Stimulated activated memory B cell treated with anti-CD40 and anti-IgM and Interleukin-4, amounts not matched to agents 10 μg/mL and 1 μg/mL and 100 μg/mL, for 72 hours (primary cell): ENCODE measurements around the gene PNPLA6.
A peak's percentile ranks its signal among the peaks of the same experiment; 100 is the strongest.

ENCODE experiments used
- ATAC-seq: fragments of 150-1000 bp; cut with Tn5 transposase; 2 replicates; pipeline ENCODE4 v1.10.0; 2021
- H3K27ac Mint-ChIP-seq: one replicate; pipeline ENCODE4 v1.8.0; 2022; ENCODE audit warnings: mild to moderate bottlenecking, mixed read lengths
- H3K27me3 Mint-ChIP-seq: one replicate; pipeline ENCODE4 v1.8.0; 2022; ENCODE audit warnings: mixed read lengths
- H3K36me3 Mint-ChIP-seq: one replicate; pipeline ENCODE4 v1.8.0; 2022; ENCODE audit warnings: mixed read lengths
- H3K4me1 Mint-ChIP-seq: one replicate; pipeline ENCODE4 v1.8.0; 2022; ENCODE audit warnings: mixed read lengths
- H3K4me3 Mint-ChIP-seq: one replicate; pipeline ENCODE4 v1.8.0; 2022; ENCODE audit warnings: mild to moderate bottlenecking, moderate library complexity, mixed read lengths
- H3K9me3 Mint-ChIP-seq: one replicate; pipeline ENCODE4 v1.8.0; 2022; ENCODE audit warnings: mixed read lengths

The PNPLA6 gene

DNA sequence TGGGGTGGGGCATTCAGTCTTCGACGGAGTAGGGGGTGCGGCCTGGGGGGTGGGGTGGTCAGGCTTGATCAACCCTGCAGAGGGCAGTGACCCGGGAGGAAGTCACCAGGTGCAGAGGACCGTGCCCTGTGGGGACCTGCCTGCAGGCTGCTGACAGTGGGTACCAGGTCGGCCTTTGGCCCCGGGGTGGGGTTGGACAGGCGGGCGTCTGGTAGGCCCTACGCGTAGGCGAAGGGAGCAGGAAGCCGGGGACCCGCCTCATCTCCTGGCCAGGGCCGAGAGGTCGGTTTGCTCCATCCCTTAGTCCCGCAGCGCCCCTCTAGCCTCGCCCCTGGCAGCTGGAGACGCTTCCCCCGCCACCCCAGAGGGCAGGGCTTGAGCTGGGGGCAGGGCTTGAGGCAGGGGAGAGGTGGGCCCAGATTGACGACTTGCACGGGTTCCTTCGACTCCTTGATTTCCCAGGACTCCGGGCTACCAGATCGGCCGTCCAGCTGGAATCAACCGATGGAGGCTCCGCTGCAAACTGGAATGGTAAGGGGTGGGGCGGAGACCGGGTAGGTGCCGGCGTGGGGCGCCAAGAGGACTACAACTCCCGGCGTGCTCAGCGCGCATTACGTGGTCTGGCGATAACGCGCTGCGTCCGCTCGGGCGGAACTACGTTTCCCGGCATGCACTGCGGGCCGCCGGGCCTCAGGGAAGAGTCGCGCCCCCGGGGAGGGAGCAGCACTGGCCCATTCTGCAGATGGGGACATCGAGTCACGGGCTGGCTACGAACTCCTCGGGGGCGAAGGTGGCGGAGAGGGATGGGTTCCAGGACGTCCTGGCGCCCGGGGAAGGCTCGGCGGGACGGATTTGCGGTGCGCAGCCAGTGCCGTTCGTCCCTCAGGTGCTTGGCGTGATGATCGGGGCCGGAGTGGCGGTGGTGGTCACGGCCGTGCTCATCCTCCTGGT lies at the start of gene PNPLA6:
Gene PNPLA6 (plus strand): TSS at position 671 of the 951 bp plus-strand sequence. CDS start 72 bp downstream, at position 743.
- Mint-ChIP-seq H3K27ac (peak within 1 kb of the TSS; percentile 90), H3K4me3 (peak within 1 kb of the TSS; percentile 95), H3K36me3 (peaks cover 21% of the 10 kb centered on the region), H3K27me3 (no peaks in the 10 kb centered on the region), H3K9me3 (no peaks in the 10 kb centered on the region), H3K4me1 (peaks cover 36% of the 10 kb centered on the region)
- ATAC-seq = peak; percentile 86

GRCh38 chr19:7486923-7487322 lies 48.6 kb upstream of the PNPLA6 start:
- H3K9me3 Mint-ChIP-seq = no peaks in the 10 kb centered on the region
- no peaks in the 10 kb centered on the region for H3K36me3 Mint-ChIP-seq
- ATAC-seq = no peak
- peaks cover 8% of the 10 kb centered on the region for H3K4me1 Mint-ChIP-seq
- no peak overlapping the region for H3K4me3 Mint-ChIP-seq
- H3K27me3 Mint-ChIP-seq = peaks cover 9% of the 10 kb centered on the region
- no peak overlapping the region for H3K27ac Mint-ChIP-seq

- peak within 1 kb of the TSS; percentile 76 for H3K27ac Mint-ChIP-seq
- H3K9me3 Mint-ChIP-seq = no peaks in the 10 kb centered on the region
- peak; percentile 97 for ATAC-seq
- H3K36me3 Mint-ChIP-seq = no peaks in the 10 kb centered on the region
- peak within 1 kb of the TSS; percentile 79 for H3K4me3 Mint-ChIP-seq
- H3K4me1 Mint-ChIP-seq = no peaks in the 10 kb centered on the region
- peaks cover 11% of the 10 kb centered on the region for H3K27me3 Mint-ChIP-seq
Measured at GRCh38 chr19:7488736-7489353, 46.7 kb upstream of the PNPLA6 start, which contains the start of gene PEX11G. Gene PEX11G (minus strand): TSS chr19:7489035. CDS start chr19:7489010, 25 bp downstream.

GRCh38 chr19:7489609-7490044 lies 45.9 kb upstream of the PNPLA6 start:
- H3K27ac Mint-ChIP-seq = peak overlapping the region; percentile 76
- no peaks in the 10 kb centered on the region for H3K9me3 Mint-ChIP-seq

DNA sequence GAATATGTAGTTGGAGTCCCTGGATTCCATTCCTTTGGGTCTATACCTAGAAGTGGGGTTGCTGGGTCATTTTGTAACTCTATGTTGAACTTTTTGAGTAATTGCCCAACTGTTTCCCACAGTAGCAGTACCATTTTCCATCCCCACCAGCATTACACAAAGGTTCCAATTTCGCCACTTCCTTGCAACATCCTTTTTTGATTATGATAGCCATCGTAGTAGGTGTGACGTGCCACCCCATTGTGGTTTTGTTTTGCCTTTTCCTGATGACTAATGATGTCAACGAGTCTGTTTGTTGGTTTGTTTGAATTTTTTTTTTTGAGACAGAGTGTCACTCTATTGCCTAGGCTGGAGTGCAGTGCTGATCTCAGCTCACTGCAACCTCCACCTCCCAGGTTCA lies 43.4 kb upstream of the PNPLA6 start:
- peaks cover 20% of the 10 kb centered on the region for H3K27me3 Mint-ChIP-seq
- H3K27ac Mint-ChIP-seq = no peak overlapping the region
- H3K4me3 Mint-ChIP-seq = no peak overlapping the region
- H3K36me3 Mint-ChIP-seq = no peaks in the 10 kb centered on the region
- no peaks in the 10 kb centered on the region for H3K4me1 Mint-ChIP-seq
- no peaks in the 10 kb centered on the region for H3K9me3 Mint-ChIP-seq
- ATAC-seq = no peak

More at GRCh38 chr19:7489609-7490044, 45.9 kb upstream of the PNPLA6 start:
- Mint-ChIP-seq H3K36me3 (no peaks in the 10 kb centered on the region), H3K27me3 (peaks cover 11% of the 10 kb centered on the region), H3K4me3 (peak overlapping the region; percentile 53), H3K4me1 (no peaks in the 10 kb centered on the region)
- ATAC-seq = no peak

- ATAC-seq = no peak
- H3K4me3 Mint-ChIP-seq = no peak overlapping the region
- peaks cover 24% of the 10 kb centered on the region for H3K27me3 Mint-ChIP-seq
- no peaks in the 10 kb centered on the region for H3K4me1 Mint-ChIP-seq
- no peaks in the 10 kb centered on the region for H3K36me3 Mint-ChIP-seq
- no peak overlapping the region for H3K27ac Mint-ChIP-seq
- no peaks in the 10 kb centered on the region for H3K9me3 Mint-ChIP-seq
Measured at GRCh38 chr19:7492558-7492957, 43.0 kb upstream of the PNPLA6 start.

DNA sequence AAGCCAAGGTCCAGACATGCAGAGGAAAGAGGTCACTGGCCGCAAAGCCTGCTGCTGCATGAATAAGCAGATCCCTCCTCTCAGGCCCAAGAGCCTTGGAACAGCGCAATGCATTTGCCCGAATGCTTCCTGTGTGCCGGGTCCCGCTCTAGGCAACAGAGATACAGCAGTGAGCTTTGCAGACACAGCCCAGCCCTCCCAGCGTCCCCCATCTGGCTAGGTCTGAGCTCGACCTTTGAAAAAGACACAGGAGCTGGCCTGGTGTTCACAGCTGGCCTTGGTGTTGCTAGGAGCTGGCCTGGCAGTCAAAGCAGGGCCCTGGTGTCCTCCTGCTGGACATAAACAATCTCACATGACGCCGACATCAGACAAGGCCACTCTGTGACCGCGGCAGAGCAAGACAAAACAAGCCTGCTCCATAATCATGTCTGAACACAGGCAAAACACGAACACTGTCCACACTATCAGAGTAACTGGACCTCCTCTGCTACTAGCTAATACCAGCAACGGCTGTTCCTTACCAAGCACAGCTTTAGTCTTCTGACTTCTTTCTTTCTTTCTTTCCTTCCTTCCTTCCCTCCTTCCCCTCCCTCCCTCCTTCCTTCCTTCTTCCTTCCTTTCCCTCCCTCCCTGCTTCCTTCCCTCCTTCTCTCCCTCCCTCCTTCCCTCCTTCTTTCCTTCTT lies 41.0 kb upstream of the PNPLA6 start:
- Mint-ChIP-seq H3K27ac (no peak overlapping the region), H3K36me3 (no peaks in the 10 kb centered on the region), H3K4me3 (no peak overlapping the region), H3K4me1 (peaks cover 10% of the 10 kb centered on the region), H3K9me3 (no peaks in the 10 kb centered on the region), H3K27me3 (peaks cover 43% of the 10 kb centered on the region)
- no peak for ATAC-seq

DNA sequence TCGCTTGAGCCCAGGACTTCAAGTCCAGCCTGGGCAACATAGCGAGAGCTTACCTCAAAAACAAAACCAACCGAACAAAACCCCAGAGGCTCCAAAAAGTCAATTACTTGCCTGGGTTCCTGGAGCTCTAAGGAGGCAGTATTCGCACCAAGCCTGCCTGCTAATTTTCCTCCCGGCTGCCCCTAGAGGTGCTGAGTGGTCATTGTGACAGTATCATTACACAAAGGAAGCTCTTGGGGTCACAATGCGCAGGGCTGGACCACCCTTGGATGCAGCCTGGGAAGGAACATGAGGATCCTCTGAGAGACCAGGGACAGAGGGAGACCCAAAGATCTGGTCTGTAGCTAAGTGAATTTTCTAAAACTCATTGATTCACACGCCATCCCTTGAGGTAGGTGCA lies 38.2 kb upstream of the PNPLA6 start:
- no peaks in the 10 kb centered on the region for H3K36me3 Mint-ChIP-seq
- H3K4me3 Mint-ChIP-seq = no peak overlapping the region
- H3K4me1 Mint-ChIP-seq = peaks cover 18% of the 10 kb centered on the region
- H3K27me3 Mint-ChIP-seq = peaks cover 64% of the 10 kb centered on the region
- no peak overlapping the region for H3K27ac Mint-ChIP-seq
- no peak for ATAC-seq
- no peaks in the 10 kb centered on the region for H3K9me3 Mint-ChIP-seq

GRCh38 chr19:7500811-7501450 lies 34.6 kb upstream of the PNPLA6 start:
- Mint-ChIP-seq H3K4me1 (peaks cover 24% of the 10 kb centered on the region), H3K9me3 (no peaks in the 10 kb centered on the region), H3K27me3 (peaks cover 74% of the 10 kb centered on the region), H3K36me3 (no peaks in the 10 kb centered on the region), H3K4me3 (peak overlapping the region; percentile 70), H3K27ac (no peak overlapping the region)
- no peak for ATAC-seq

DNA sequence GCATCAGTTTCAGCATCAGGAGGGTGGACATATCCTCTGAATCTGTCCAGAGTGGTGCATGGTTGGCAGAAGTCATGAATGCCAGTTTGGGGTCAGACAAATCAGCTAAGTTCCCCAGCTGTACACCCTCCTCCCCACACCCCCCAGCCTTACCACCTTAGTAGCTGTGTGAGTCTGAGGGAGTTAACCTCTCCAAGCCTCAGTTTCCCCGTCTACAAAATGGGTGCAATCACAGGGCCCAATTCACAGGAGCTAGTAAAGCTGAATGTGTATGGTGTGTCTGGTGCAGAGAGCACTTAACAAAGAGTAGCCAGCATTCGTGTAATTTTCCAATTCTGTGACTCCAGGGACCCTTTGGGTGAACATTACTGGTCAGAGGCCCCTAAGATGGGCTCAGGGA lies 33.0 kb upstream of the PNPLA6 start:
- no peak for ATAC-seq
- peaks cover 6% of the 10 kb centered on the region for H3K36me3 Mint-ChIP-seq
- peaks cover 8% of the 10 kb centered on the region for H3K9me3 Mint-ChIP-seq
- H3K4me1 Mint-ChIP-seq = peaks cover 35% of the 10 kb centered on the region
- H3K4me3 Mint-ChIP-seq = no peak overlapping the region
- no peak overlapping the region for H3K27ac Mint-ChIP-seq
- peaks cover 78% of the 10 kb centered on the region for H3K27me3 Mint-ChIP-seq

GRCh38 chr19:7504684-7505083 lies 30.8 kb upstream of the PNPLA6 start:
- no peak overlapping the region for H3K27ac Mint-ChIP-seq
- peaks cover 6% of the 10 kb centered on the region for H3K36me3 Mint-ChIP-seq
- H3K9me3 Mint-ChIP-seq = peaks cover 8% of the 10 kb centered on the region
- H3K4me1 Mint-ChIP-seq = peaks cover 25% of the 10 kb centered on the region
- ATAC-seq = no peak
- H3K4me3 Mint-ChIP-seq = no peak overlapping the region
- peaks cover 66% of the 10 kb centered on the region for H3K27me3 Mint-ChIP-seq

GRCh38 chr19:7505288-7505681 lies 30.2 kb upstream of the PNPLA6 start:
- Mint-ChIP-seq H3K27me3 (peaks cover 60% of the 10 kb centered on the region), H3K36me3 (peaks cover 6% of the 10 kb centered on the region), H3K27ac (no peak overlapping the region), H3K9me3 (peaks cover 8% of the 10 kb centered on the region), H3K4me1 (peaks cover 25% of the 10 kb centered on the region), H3K4me3 (peak overlapping the region; percentile 20)
- no peak for ATAC-seq

- H3K4me1 Mint-ChIP-seq = peaks cover 25% of the 10 kb centered on the region
- peak overlapping the region; percentile 20 for H3K4me3 Mint-ChIP-seq
- no peak for ATAC-seq
- H3K27me3 Mint-ChIP-seq = peaks cover 58% of the 10 kb centered on the region
- H3K27ac Mint-ChIP-seq = no peak overlapping the region
- H3K36me3 Mint-ChIP-seq = peaks cover 6% of the 10 kb centered on the region
- peaks cover 8% of the 10 kb centered on the region for H3K9me3 Mint-ChIP-seq
Measured at GRCh38 chr19:7505682-7506384, 29.7 kb upstream of the PNPLA6 start.
